Activated CD4-positive, alpha-beta T cell treated with anti-CD3 and anti-CD28 coated beads, Interleukin-2, amount 10 ng/mL, durations not matched to agents 7 days and 5 days (primary cell): ENCODE results near the gene FAM234A. TPM values are rescaled to one million over a fixed set of nuclear protein-coding genes. Genes with fewer than 3 reads are reported as not detected.

ENCODE experiments used
- CTCF ChIA-PET: fragments of 350-600 bp; sonication (Branson Sonifier 250); formaldehyde crosslinking; loops from one replicate; lab custom pipeline; 2021; ENCODE audit warnings: antibody characterized with exemption; lab: Charles Lee
- POLR2A ChIA-PET: fragments of 350-600 bp; sonication (Branson Sonifier 250); formaldehyde crosslinking; loops from one replicate; lab custom pipeline; 2021; ENCODE audit warnings: antibody characterized with exemption; lab: Charles Lee
- DNase-seq: peaks from one replicate; pipeline ENCODE4 v3.0.0-alpha.2; 2020
- H3K27ac Mint-ChIP-seq: one replicate; pipeline ENCODE4 v1.8.0; 2021; ENCODE audit warnings: mild to moderate bottlenecking, moderate library complexity, mixed read lengths
- H3K27me3 Mint-ChIP-seq: one replicate; pipeline ENCODE4 v1.8.0; 2021; ENCODE audit warnings: mixed read lengths
- H3K36me3 Mint-ChIP-seq: one replicate; pipeline ENCODE4 v1.8.0; 2021; ENCODE audit warnings: low read depth, mixed read lengths
- H3K4me1 Mint-ChIP-seq: one replicate; pipeline ENCODE4 v1.8.0; 2021; ENCODE audit warnings: mixed read lengths
- H3K4me3 Mint-ChIP-seq: one replicate; pipeline ENCODE4 v1.8.0; 2021; ENCODE audit warnings: mild to moderate bottlenecking, moderate library complexity, mixed read lengths
- H3K9me3 Mint-ChIP-seq: one replicate; pipeline ENCODE4 v1.8.0; 2021; ENCODE audit warnings: mixed read lengths
- total RNA-seq, 2 experiments: library from RNA; stranded (reverse); gene quantifications; one replicate each; pipeline ENCODE4 v1.2.3, GENCODE V29; 2021

The FAM234A gene
- total RNA-seq, 2 experiments from 2014 or later = 16.0 to 19.6 TPM

DNA sequence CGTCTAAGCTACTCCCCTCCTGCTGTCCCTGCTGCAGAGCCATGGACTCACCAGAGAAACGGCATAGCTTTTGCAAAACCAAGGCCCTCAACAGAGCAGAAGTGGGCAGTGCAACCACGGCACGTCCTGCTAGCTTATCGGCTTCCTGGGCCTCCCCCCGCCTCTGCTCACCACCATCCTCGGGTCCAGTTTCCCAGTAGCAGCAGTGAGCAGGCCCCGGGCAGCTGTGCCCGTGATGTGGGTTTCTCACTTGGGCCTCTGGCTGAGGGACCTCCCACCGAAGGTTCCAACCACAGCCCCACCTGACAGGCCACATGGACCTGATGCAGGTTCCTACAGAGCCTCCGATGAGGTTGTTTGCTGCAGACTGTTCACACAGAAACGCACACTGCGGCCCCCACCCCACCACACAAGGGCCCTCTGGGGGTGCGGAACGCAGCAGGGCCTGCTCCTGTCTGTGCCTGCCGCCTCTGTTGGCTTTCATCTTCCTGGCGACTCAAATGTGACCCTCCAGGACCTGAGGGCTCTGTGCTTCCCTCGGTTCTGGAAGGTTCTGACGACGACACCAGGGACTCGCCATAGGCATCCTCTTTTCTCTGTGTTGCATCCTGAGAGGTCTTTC, 73.2 kb downstream of the FAM234A start:
- POLR2A ChIA-PET = no interaction called here
- DNase-seq = no peak
- H3K27ac Mint-ChIP-seq = no peak overlapping the region

DNA sequence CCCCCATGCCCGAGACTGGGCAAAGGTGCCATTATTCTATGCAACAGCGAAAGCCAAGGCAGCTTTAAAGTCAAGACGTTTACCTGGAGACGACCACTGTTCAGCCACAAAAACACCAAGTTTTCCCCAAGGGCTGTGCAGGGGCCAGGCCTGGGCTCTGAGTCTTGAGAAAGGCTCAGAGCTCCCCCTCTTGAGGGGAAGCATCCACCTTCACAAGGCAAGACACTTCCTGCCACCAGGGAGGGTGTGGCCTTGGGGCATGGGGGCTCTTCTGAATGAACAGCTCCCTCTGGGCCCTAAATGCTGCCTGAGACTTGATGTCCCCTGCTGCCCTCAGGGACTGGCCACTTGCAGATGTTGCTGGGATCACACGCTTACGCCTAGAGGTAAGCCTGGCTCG, 74.9 kb downstream of the FAM234A start:
- CTCF ChIA-PET = interaction anchor here (0.6 to 1.4 kb wide), 4 partner anchors 10 to 63 kb away, joined by 3 to 4 read pairs (median 4); no protein-coding TSS in a partner anchor
- POLR2A ChIA-PET = no interaction called here

More for the DNA sequence above, 73.2 kb downstream of the FAM234A start:
- Mint-ChIP-seq H3K4me3 (no peak overlapping the region), H3K4me1 (peaks cover 6% of the 10 kb centered on the region), H3K36me3 (peaks cover 8% of the 10 kb centered on the region), H3K9me3 (no peaks in the 10 kb centered on the region), H3K27me3 (no peaks in the 10 kb centered on the region)
- CTCF ChIA-PET = interaction anchor here (1.3 kb wide), 1 partner anchor 18 kb away, joined by 3 read pairs; no protein-coding TSS in a partner anchor

DNA sequence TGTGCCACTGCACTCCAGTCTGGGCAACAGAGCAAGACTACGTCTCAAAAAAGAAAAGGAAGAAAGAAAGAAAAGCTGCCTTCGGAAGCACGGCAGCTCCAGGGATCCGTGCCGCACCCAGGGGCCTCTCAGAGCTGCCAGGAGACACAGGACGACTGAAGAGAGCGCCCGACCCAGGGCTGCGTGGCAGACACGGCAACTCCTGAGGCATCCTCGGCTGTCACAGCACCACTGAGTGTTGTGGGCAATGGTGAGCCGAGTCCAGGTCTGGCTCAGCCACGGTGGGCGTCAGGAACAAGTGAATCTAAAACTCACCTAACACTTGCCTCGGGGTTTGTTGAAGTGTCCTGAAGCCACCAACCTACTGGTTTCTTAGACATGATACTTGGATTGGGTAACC, 77.1 kb downstream of the FAM234A start:
- H3K36me3 Mint-ChIP-seq = peaks cover 4% of the 10 kb centered on the region
- no peaks in the 10 kb centered on the region for H3K27me3 Mint-ChIP-seq
- DNase-seq = no peak
- no peak overlapping the region for H3K27ac Mint-ChIP-seq
- ChIA-PET POLR2A (no interaction called here), CTCF (no interaction called here)
- no peak overlapping the region for H3K4me3 Mint-ChIP-seq
- no peaks in the 10 kb centered on the region for H3K9me3 Mint-ChIP-seq
- H3K4me1 Mint-ChIP-seq = peaks cover 6% of the 10 kb centered on the region

More for the DNA sequence above, 74.9 kb downstream of the FAM234A start:
- no peaks in the 10 kb centered on the region for H3K9me3 Mint-ChIP-seq
- H3K4me1 Mint-ChIP-seq = peaks cover 6% of the 10 kb centered on the region
- peaks cover 8% of the 10 kb centered on the region for H3K36me3 Mint-ChIP-seq
- H3K27ac Mint-ChIP-seq = peak overlapping the region; percentile 68
- no peaks in the 10 kb centered on the region for H3K27me3 Mint-ChIP-seq
- peak; percentile 30 for DNase-seq
- H3K4me3 Mint-ChIP-seq = no peak overlapping the region

DNA sequence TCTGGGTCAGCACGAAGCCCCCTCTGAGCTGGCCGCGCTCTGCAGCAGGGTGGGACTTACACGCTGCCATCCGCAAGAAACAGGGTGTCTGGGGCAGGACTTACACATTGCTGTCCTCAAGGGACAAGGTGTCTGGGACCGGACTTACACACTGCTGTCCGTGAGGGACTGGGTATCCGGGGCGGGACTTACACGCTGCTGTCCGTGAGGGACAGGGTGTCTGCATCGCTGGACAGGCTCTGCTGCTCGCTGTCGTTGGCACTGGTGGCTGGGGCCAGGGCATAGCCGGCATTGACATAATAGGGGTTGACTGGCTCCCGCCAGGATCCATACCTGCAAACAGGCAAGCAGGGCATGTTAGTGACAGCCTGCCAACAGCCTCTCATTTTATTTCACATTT, 79.7 kb downstream of the FAM234A start:
- ChIA-PET POLR2A (no interaction called here), CTCF (interaction anchor here (1.4 kb wide), 1 partner anchor 10 kb away, joined by 4 read pairs; no protein-coding TSS in a partner anchor)
- no peaks in the 10 kb centered on the region for H3K27me3 Mint-ChIP-seq
- no peak overlapping the region for H3K4me3 Mint-ChIP-seq
- no peak overlapping the region for H3K27ac Mint-ChIP-seq
- peaks cover 2% of the 10 kb centered on the region for H3K36me3 Mint-ChIP-seq
- H3K9me3 Mint-ChIP-seq = no peaks in the 10 kb centered on the region
- no peak for DNase-seq
- H3K4me1 Mint-ChIP-seq = peaks cover 7% of the 10 kb centered on the region

DNA sequence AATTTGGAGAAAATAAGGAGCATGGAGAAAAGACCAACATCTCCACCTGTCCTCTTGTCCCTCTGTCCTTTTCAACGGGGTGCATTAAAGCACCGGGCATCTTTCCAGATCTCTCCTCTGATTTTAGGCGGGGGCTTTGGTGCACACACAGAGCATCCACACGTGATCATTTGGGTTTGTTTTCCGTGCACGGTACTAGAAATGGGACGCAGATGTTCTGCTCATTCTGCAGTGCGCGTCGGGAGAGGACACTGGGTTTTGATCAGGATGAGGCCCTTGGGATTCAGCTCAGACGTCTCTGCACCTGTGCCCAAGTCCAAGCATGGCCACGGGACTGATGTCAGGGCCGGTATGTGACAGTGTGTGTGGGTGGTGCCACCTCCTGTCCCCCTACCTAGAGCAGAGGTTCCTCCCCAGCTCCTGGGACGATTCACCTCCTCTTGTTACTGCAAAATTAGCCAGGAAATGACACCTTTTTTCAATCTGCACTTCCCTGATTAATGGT, 80.2 kb downstream of the FAM234A start:
- no peaks in the 10 kb centered on the region for H3K9me3 Mint-ChIP-seq
- H3K36me3 Mint-ChIP-seq = peaks cover 2% of the 10 kb centered on the region
- H3K27me3 Mint-ChIP-seq = no peaks in the 10 kb centered on the region
- no peak overlapping the region for H3K27ac Mint-ChIP-seq
- H3K4me3 Mint-ChIP-seq = no peak overlapping the region
- DNase-seq = no peak
- ChIA-PET CTCF (interaction anchor here (1.4 kb wide), 1 partner anchor 10 kb away, joined by 4 read pairs; no protein-coding TSS in a partner anchor), POLR2A (no interaction called here)
- peaks cover 7% of the 10 kb centered on the region for H3K4me1 Mint-ChIP-seq

Other genes with a start within 250 kb of the FAM234A start
- gene POLR3K, start 181.2 kb upstream of the FAM234A start, total RNA-seq = 10 to 100 TPM; 31.5 to 35.8 TPM
- gene SNRNP25, start 181.0 kb upstream of the FAM234A start, total RNA-seq = 10 to 100 TPM; 41.1 to 45.6 TPM
- under 1 TPM in 1 of 2 experiments, not detected in 1; 0.10 TPM for gene RHBDF1, start 162.2 kb upstream of the FAM234A start, total RNA-seq
- gene MPG, start 156.6 kb upstream of the FAM234A start, total RNA-seq = 10 to 100 TPM; 47.2 to 52.6 TPM
- 10 to 100 TPM; 37.7 to 38.9 TPM for gene NPRL3, start 96.1 kb upstream of the FAM234A start, total RNA-seq
- gene HBZ, start 82.2 kb upstream of the FAM234A start, total RNA-seq = not detected
- not detected for gene HBM, start 68.8 kb upstream of the FAM234A start, total RNA-seq
- gene HBA2, start 61.9 kb upstream of the FAM234A start, total RNA-seq = under 1 TPM in 1 of 2 experiments, not detected in 1; 0.40 TPM
- not detected for gene HBA1, start 58.1 kb upstream of the FAM234A start, total RNA-seq
- gene HBQ1, start 54.4 kb upstream of the FAM234A start, total RNA-seq = not detected
- 10 to 100 TPM; 52.6 to 53.7 TPM for gene LUC7L, start 5.4 kb upstream of the FAM234A start, total RNA-seq
- gene RGS11, start 41.1 kb downstream of the FAM234A start, total RNA-seq = not detected
- not detected for gene ARHGDIG, start 45.8 kb downstream of the FAM234A start, total RNA-seq
- not detected for gene PDIA2, start 48.3 kb downstream of the FAM234A start, total RNA-seq
- 10 to 100 TPM; 25.5 to 30.6 TPM for gene AXIN1, start 117.9 kb downstream of the FAM234A start, total RNA-seq
- 10 to 100 TPM; 78.4 to 80.0 TPM for gene MRPL28, start 135.7 kb downstream of the FAM234A start, total RNA-seq
- 10 to 100 TPM; 85.2 to 99.2 TPM for gene PGAP6, start 147.2 kb downstream of the FAM234A start, total RNA-seq
- gene NME4, start 162.4 kb downstream of the FAM234A start, total RNA-seq = 10 to 100 TPM; 27.0 to 30.9 TPM
- 1 to 10 TPM; 5.3 to 6.9 TPM for gene DECR2, start 167.1 kb downstream of the FAM234A start, total RNA-seq
- 10 to 100 TPM; 22.7 to 26.0 TPM for gene RAB11FIP3, start 190.8 kb downstream of the FAM234A start, total RNA-seq